Mesenchymal stem cell (in vitro differentiated cells and primary cell): Measurements from ENCODE around the gene FGD6.

Experiments used
- DNase-seq: peaks from one replicate; pipeline ENCODE4 v3.0.0-alpha.2; 2013
- H2AFZ ChIP-seq: one replicate; pipeline ENCODE4 v1.6.1; 2013; ENCODE audit warnings: low read depth, mild to moderate bottlenecking, control low read depth, inconsistent platforms, low read length, moderate library complexity
- H2AK5ac ChIP-seq: 2 replicates; pipeline ENCODE4 v1.6.1; 2013; ENCODE audit warnings: low read length, moderate library complexity, mild to moderate bottlenecking, inconsistent platforms; ENCODE audit not compliant: severe bottlenecking
- H2BK120ac ChIP-seq: one replicate; pipeline ENCODE4 v1.6.1; 2013; ENCODE audit warnings: low read depth, mild to moderate bottlenecking, inconsistent platforms, low read length, moderate library complexity
- H2BK12ac ChIP-seq, 2 experiments: one replicate each; pipeline ENCODE4 v1.6.1; 2013; ENCODE audit warnings: inconsistent platforms in 2 of 2, low read length in 2 of 2, mild to moderate bottlenecking in 2 of 2, moderate library complexity in 2 of 2, control low read depth in 1 of 2
- H2BK15ac ChIP-seq: one replicate; pipeline ENCODE4 v1.6.1; 2013; ENCODE audit warnings: mild to moderate bottlenecking, low read depth, inconsistent platforms; ENCODE audit not compliant: poor library complexity, severe bottlenecking
- H2BK5ac ChIP-seq: 2 replicates; pipeline ENCODE4 v1.6.1; 2013; ENCODE audit warnings: low read depth, mild to moderate bottlenecking, low read length, control low read depth, inconsistent platforms; ENCODE audit not compliant: poor library complexity, severe bottlenecking
- H3K14ac ChIP-seq, 2 experiments: one replicate each; pipeline ENCODE4 v1.6.1; 2013; ENCODE audit warnings: inconsistent platforms in 2 of 2, low read length in 2 of 2, control low read depth in 1 of 2, mild to moderate bottlenecking in 1 of 2, moderate library complexity in 1 of 2
- H3K18ac ChIP-seq, 2 experiments: one replicate each; pipeline ENCODE4 v1.6.1; 2013; ENCODE audit warnings: inconsistent platforms in 2 of 2, low read length in 2 of 2, control low read depth in 1 of 2, low read depth in 1 of 2, mild to moderate bottlenecking in 1 of 2
- H3K23ac ChIP-seq, 2 experiments: one replicate each; pipeline ENCODE4 v1.6.1; 2013; ENCODE audit warnings: inconsistent platforms in 2 of 2, low read length in 2 of 2, mild to moderate bottlenecking in 2 of 2, moderate library complexity in 2 of 2, control low read depth in 1 of 2
- H3K27ac ChIP-seq: 2 replicates; pipeline ENCODE4 v1.5.1; 2013; ENCODE audit warnings: mild to moderate bottlenecking, moderate library complexity, low read length, control low read depth, inconsistent platforms; ENCODE audit not compliant: poor library complexity, severe bottlenecking
- H3K27me3 ChIP-seq, 2 experiments: 2 replicates each; pipeline versions ENCODE4 v1.6.1 to v1.7.0; 2013; ENCODE audit warnings: low read length in 2 of 2, mild to moderate bottlenecking in 2 of 2, moderate library complexity in 2 of 2, control low read depth in 1 of 2, inconsistent platforms in 1 of 2; ENCODE audit not compliant: control insufficient read depth in 1 of 2, insufficient read depth in 1 of 2
- H3K36me3 ChIP-seq, 2 experiments: 2 replicates each; pipeline versions ENCODE4 v1.6.1 to v1.7.0; 2013; ENCODE audit warnings: low read length in 2 of 2, control low read depth in 1 of 2, inconsistent platforms in 1 of 2, low read depth in 1 of 2, mild to moderate bottlenecking in 1 of 2; ENCODE audit not compliant: insufficient read depth in 2 of 2, control insufficient read depth in 1 of 2
- H3K4ac ChIP-seq, 2 experiments: one replicate each; pipeline ENCODE4 v1.6.1; 2013; ENCODE audit warnings: inconsistent platforms in 2 of 2, low read length in 2 of 2, mild to moderate bottlenecking in 2 of 2, moderate library complexity in 2 of 2, control low read depth in 1 of 2, low read depth in 1 of 2
- H3K4me1 ChIP-seq: 2 replicates; pipeline ENCODE4 v1.6.1; 2013; ENCODE audit warnings: low read depth, low read length, control low read depth; ENCODE audit not compliant: control insufficient read depth, insufficient read depth
- H3K4me2 ChIP-seq: 2 replicates; pipeline ENCODE4 v1.6.1; 2013; ENCODE audit warnings: low read length, mild to moderate bottlenecking, inconsistent platforms; ENCODE audit not compliant: poor library complexity, severe bottlenecking
- H3K4me3 ChIP-seq, 2 experiments: 2 replicates each; pipeline versions ENCODE4 v1.5.1 to v1.7.0; 2013; ENCODE audit warnings: low read length in 2 of 2, mild to moderate bottlenecking in 2 of 2, control low read depth in 1 of 2, low read depth in 1 of 2; ENCODE audit not compliant: insufficient read depth in 1 of 2
- H3K79me1 ChIP-seq: replicated peaks from 2 replicates; pipeline ENCODE4 v1.6.1; 2013; ENCODE audit warnings: mild to moderate bottlenecking, control low read depth, low read length, inconsistent platforms; ENCODE audit not compliant: poor library complexity, severe bottlenecking
- H3K9ac ChIP-seq: 2 replicates; pipeline ENCODE4 v1.7.0; 2013; ENCODE audit warnings: mild to moderate bottlenecking, low read length, moderate library complexity
- H3K9me3 ChIP-seq: 2 replicates; pipeline ENCODE4 v1.7.0; 2013; ENCODE audit warnings: mild to moderate bottlenecking, low read length; ENCODE audit not compliant: control insufficient read depth
- H4K8ac ChIP-seq: one replicate; pipeline ENCODE4 v1.6.1; 2013; ENCODE audit warnings: inconsistent platforms, mild to moderate bottlenecking, low read length, moderate library complexity
- H4K91ac ChIP-seq: one replicate; pipeline ENCODE4 v1.6.1; 2013; ENCODE audit warnings: mild to moderate bottlenecking, low read length, inconsistent platforms
- WGBS: methylation state at CpG from one replicate; pipeline ENCODE4 v1.1.7; 2013; ENCODE audit warnings: mixed read lengths; 5-methylcytosine and 5-hydroxymethylcytosine counted together

The FGD6 gene

GRCh38 chr12:95136598-95136997 lies 80.7 kb downstream of the FGD6 start:
- no peaks in the 10 kb centered on the region for H3K27me3 ChIP-seq
- H3K18ac ChIP-seq = no peak overlapping the region
- no peak overlapping the region for H3K9ac ChIP-seq
- no peak overlapping the region for H4K8ac ChIP-seq
- H3K14ac ChIP-seq = no peak overlapping the region
- no peak overlapping the region for H2BK12ac ChIP-seq
- no peak overlapping the region for H3K23ac ChIP-seq
- DNase-seq = no peak
- H3K27ac ChIP-seq = peak overlapping the region; percentile 37
- no peaks in the 10 kb centered on the region for H3K9me3 ChIP-seq
- H3K36me3 ChIP-seq = peaks cover 11 to 30% of the 10 kb centered on the region in 2 experiments
- H2BK120ac ChIP-seq = no peak overlapping the region
- no peak overlapping the region for H4K91ac ChIP-seq
- no peak overlapping the region for H3K4ac ChIP-seq
- no peak overlapping the region for H3K4me2 ChIP-seq
- peaks cover 16% of the 10 kb centered on the region for H3K79me1 ChIP-seq
- H3K4me3 ChIP-seq = no peak overlapping the region
- H2AK5ac ChIP-seq = no peak overlapping the region
- no peak overlapping the region for H2AFZ ChIP-seq
- peak overlapping the region; percentile 44 for H2BK5ac ChIP-seq
- H2BK15ac ChIP-seq = no peak overlapping the region
- WGBS = no CpG with 5 or more reads among the region's 1 CpG
- H3K4me1 ChIP-seq = peaks cover 5% of the 10 kb centered on the region

GRCh38 chr12:95134085-95134484 lies 83.2 kb downstream of the FGD6 start:
- H3K4me1 ChIP-seq = peaks cover 5% of the 10 kb centered on the region
- no peak overlapping the region for H2BK120ac ChIP-seq
- no peak overlapping the region for H2BK5ac ChIP-seq
- no peak overlapping the region for H3K27ac ChIP-seq
- H3K9me3 ChIP-seq = no peaks in the 10 kb centered on the region
- H4K8ac ChIP-seq = no peak overlapping the region
- no peak overlapping the region for H2AFZ ChIP-seq
- H3K14ac ChIP-seq = no peak overlapping the region
- H3K4ac ChIP-seq = no peak overlapping the region
- no peaks in the 10 kb centered on the region for H3K27me3 ChIP-seq
- no peak overlapping the region for H2AK5ac ChIP-seq
- peaks cover 11 to 22% of the 10 kb centered on the region in 2 experiments for H3K36me3 ChIP-seq
- DNase-seq = no peak
- H2BK15ac ChIP-seq = no peak overlapping the region
- no peak overlapping the region for H2BK12ac ChIP-seq
- H4K91ac ChIP-seq = no peak overlapping the region
- H3K79me1 ChIP-seq = peaks cover 13% of the 10 kb centered on the region
- no peak overlapping the region for H3K4me3 ChIP-seq
- no peak overlapping the region for H3K4me2 ChIP-seq
- H3K18ac ChIP-seq = no peak overlapping the region
- WGBS = 89% methylated on average over 5 of the region's 6 CpGs
- no peak overlapping the region for H3K23ac ChIP-seq
- H3K9ac ChIP-seq = no peak overlapping the region

DNA sequence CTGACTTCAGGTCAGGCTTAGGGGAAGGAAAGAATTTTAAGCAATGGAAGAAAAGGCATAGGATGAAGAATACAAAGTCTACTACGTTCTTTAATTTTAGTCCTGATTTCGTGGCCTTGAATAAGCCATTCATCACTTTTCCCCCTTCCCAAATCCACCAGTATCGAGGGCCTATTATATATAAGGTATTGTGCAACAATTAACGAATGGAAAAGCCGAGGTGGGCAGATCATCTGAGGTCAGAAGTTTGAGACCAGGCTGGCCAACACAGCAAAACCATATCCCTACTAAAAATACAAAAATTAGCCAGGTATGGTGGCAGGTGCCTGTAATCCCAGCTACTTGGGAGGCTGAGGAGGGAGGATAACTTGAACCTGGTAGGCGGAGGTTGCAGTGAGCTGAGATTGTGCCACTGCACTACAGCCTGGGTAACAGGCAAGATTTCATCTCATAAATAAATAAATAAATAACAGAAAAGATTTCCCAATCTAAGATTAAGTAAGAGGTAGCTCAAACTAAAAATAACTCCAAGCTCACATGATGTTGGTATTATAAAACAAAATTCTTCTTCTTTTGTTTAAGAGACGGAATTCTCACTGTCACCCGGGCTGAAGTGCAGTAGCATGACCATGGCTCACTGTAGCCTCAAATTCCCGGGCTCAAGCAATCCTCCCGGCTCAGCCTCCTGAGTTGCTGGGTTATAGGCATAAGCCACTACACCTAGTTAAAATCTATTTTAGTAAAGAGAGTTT lies 85.5 kb downstream of the FGD6 start:
- Histone ChIP-seq H4K8ac (no peak overlapping the region), H3K9ac (peak overlapping the region; percentile 18), H3K27me3 (no peaks in the 10 kb centered on the region), H3K27ac (no peak overlapping the region), H2BK12ac (no peak overlapping the region), H3K4ac (no peak overlapping the region), H2BK120ac (no peak overlapping the region), H3K23ac (no peak overlapping the region), H3K4me3 (no peak overlapping the region), H3K79me1 (peaks cover 15% of the 10 kb centered on the region), H4K91ac (no peak overlapping the region), H2BK15ac (no peak overlapping the region), H2BK5ac (no peak overlapping the region), H3K9me3 (no peaks in the 10 kb centered on the region), H3K4me2 (no peak overlapping the region), H3K4me1 (peaks cover 2% of the 10 kb centered on the region), H2AK5ac (no peak overlapping the region), H3K18ac (no peak overlapping the region), H3K36me3 (peaks cover 8 to 23% of the 10 kb centered on the region in 2 experiments), H2AFZ (no peak overlapping the region), H3K14ac (no peak overlapping the region)
- 100% methylated on average over 2 of the region's 10 CpGs for WGBS
- peak; percentile 33 for DNase-seq

DNA sequence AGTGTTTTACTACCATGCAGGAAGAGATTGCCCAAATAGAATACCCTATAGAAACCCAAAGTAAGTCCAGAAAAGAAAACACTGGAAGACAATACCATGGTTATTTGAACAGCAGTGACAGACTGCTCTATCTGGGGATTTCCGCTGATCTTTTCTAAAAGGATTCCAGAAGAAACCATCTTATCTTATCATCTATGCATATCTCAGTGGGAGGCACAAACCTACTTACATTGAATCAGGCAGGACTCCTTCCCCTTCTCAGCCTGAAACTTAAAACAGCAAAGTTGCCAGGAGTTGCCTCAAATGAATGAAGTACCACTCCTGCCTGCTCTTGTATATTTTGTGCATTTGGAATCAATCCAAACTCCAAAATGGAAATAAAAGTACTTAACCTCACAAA lies 87.2 kb downstream of the FGD6 start:
- no peak overlapping the region for H3K27ac ChIP-seq
- no peak overlapping the region for H3K18ac ChIP-seq
- H2AK5ac ChIP-seq = no peak overlapping the region
- no peak overlapping the region for H3K23ac ChIP-seq
- 43% methylated on average over 1 of the region's 1 CpG for WGBS
- H3K4me3 ChIP-seq = no peak overlapping the region
- no peak overlapping the region for H3K4ac ChIP-seq
- H3K79me1 ChIP-seq = peaks cover 22% of the 10 kb centered on the region
- H2BK5ac ChIP-seq = no peak overlapping the region
- H2AFZ ChIP-seq = no peak overlapping the region
- H3K27me3 ChIP-seq = no peaks in the 10 kb centered on the region
- no peak overlapping the region for H2BK120ac ChIP-seq
- no peak overlapping the region for H4K91ac ChIP-seq
- no peaks in the 10 kb centered on the region for H3K9me3 ChIP-seq
- H4K8ac ChIP-seq = no peak overlapping the region
- H2BK15ac ChIP-seq = no peak overlapping the region
- peak; percentile 28 for DNase-seq
- no peak overlapping the region for H2BK12ac ChIP-seq
- H3K4me1 ChIP-seq = peaks cover 2% of the 10 kb centered on the region
- H3K36me3 ChIP-seq = peaks cover 8 to 32% of the 10 kb centered on the region in 2 experiments
- H3K14ac ChIP-seq = no peak overlapping the region
- H3K9ac ChIP-seq = no peak overlapping the region
- H3K4me2 ChIP-seq = no peak overlapping the region
